Brain microvascular endothelial cell (primary cell): ENCODE results near the gene SMPDL3B.

Experiments
- DNase-seq: peaks from one replicate; pipeline ENCODE4 v3.0.0-alpha.2; 2020
- H3K27ac ChIP-seq: fragments of 250-450 bp; sonication (Bioruptor Pico); 2 replicates; pipeline ENCODE4 v1.5.1; 2020; ENCODE audit warnings: mild to moderate bottlenecking, moderate library complexity
- H3K27me3 ChIP-seq: fragments of 250-450 bp; sonication (Bioruptor Pico); replicated peaks from 2 replicates; pipeline ENCODE4 v1.5.1; 2020; ENCODE audit warnings: mild to moderate bottlenecking
- H3K36me3 ChIP-seq: fragments of 250-450 bp; sonication (Bioruptor Pico); replicated peaks from 2 replicates; pipeline ENCODE4 v1.5.1; 2020; ENCODE audit warnings: mild to moderate bottlenecking
- H3K4me3 ChIP-seq: 2 replicates; pipeline ENCODE4 v1.5.1; 2011; ENCODE audit warnings: low read depth, mild to moderate bottlenecking, control low read depth, low read length, moderate library complexity
- CTCF ChIP-seq: IDR thresholded peaks from 2 replicates; pipeline ENCODE4 v1.5.1; 2011; ENCODE audit warnings: low read depth, mild to moderate bottlenecking, moderate library complexity, low read length, control low read depth, inconsistent platforms; ENCODE audit errors: missing control alignments
- in situ Hi-C: cut with HindIII; loops from 2 replicates; pipeline ENCODE4 v1.10.0; 2017; ENCODE audit warnings: low sequenced_read_pairs, low pct_ligation_motif_present

SMPDL3B gene

GRCh38 chr1:27954186-27954585 is 19.4 kb downstream of the SMPDL3B start:
- H3K27me3 ChIP-seq = no peaks in the 10 kb centered on the region
- H3K36me3 ChIP-seq = no peaks in the 10 kb centered on the region
- DNase-seq = no peak
- no peak overlapping the region for H3K4me3 ChIP-seq
- no peak overlapping the region for H3K27ac ChIP-seq
- in situ Hi-C loops = no loop called here
- no peak for TF ChIP-seq CTCF

- in situ Hi-C loops = no loop called here
- no peak for TF ChIP-seq CTCF
- no peak for DNase-seq
- Histone ChIP-seq H3K36me3 (no peaks in the 10 kb centered on the region), H3K4me3 (no peak overlapping the region), H3K27ac (no peak overlapping the region), H3K27me3 (no peaks in the 10 kb centered on the region)
These were observed 20.3 kb downstream of the SMPDL3B start for GRCh38 chr1:27955076-27955475.

- Histone ChIP-seq H3K36me3 (no peaks in the 10 kb centered on the region), H3K27me3 (no peaks in the 10 kb centered on the region), H3K4me3 (no peak overlapping the region), H3K27ac (no peak overlapping the region)
- in situ Hi-C loops = no loop called here
- no peak for TF ChIP-seq CTCF
- no peak for DNase-seq
These were observed 22.0 kb downstream of the SMPDL3B start for GRCh38 chr1:27956761-27957160.

GRCh38 chr1:27957655-27958054 is 22.9 kb downstream of the SMPDL3B start:
- in situ Hi-C loops = no loop called here
- no peaks in the 10 kb centered on the region for H3K36me3 ChIP-seq
- no peak overlapping the region for H3K4me3 ChIP-seq
- no peak for DNase-seq
- no peaks in the 10 kb centered on the region for H3K27me3 ChIP-seq
- TF ChIP-seq CTCF = no peak
- no peak overlapping the region for H3K27ac ChIP-seq

- in situ Hi-C loops = no loop called here
These were observed 23.7 kb downstream of the SMPDL3B start for GRCh38 chr1:27958513-27958912.

More at GRCh38 chr1:27958513-27958912, 23.7 kb downstream of the SMPDL3B start:
- TF ChIP-seq CTCF = no peak
- no peak overlapping the region for H3K4me3 ChIP-seq
- H3K27me3 ChIP-seq = no peaks in the 10 kb centered on the region
- no peak for DNase-seq
- no peaks in the 10 kb centered on the region for H3K36me3 ChIP-seq
- H3K27ac ChIP-seq = no peak overlapping the region
